HepG2 (cell line): Measurements from ENCODE around the gene ZAR1. TPM values are rescaled to one million over a fixed set of nuclear protein-coding genes. Genes with fewer than 3 reads are reported as not detected.

Source experiments
- ATAC-seq: fragments of 200-7000 bp; cut with Tn5 transposase; 3 replicates; pipeline ENCODE4 v1.9.1; 2020; ENCODE audit warnings: mild to moderate bottlenecking, moderate library complexity
- BruUV-seq: library from RNA; stranded (reverse); fragments of 400-500 nt; replicated peaks from 2 replicates; lab custom pipeline; 2021; lab: Mats Ljungman, UMichigan
- CTCF ChIA-PET: fragments of 300-600 bp; formaldehyde crosslinking; extraction: SDS; loops from one replicate; lab custom pipeline; 2021; ENCODE audit warnings: low total read pairs, inconsistent platforms, low intra/inter-chr PET ratio; lab: Yijun Ruan, JAX
- POLR2A ChIA-PET: fragments of 350-600 bp; sonication (Branson Sonifier 250); formaldehyde crosslinking; loops from one replicate; lab custom pipeline; 2020; ENCODE audit warnings: antibody characterized with exemption, inconsistent platforms; lab: Yijun Ruan, JAX
- DNase-seq: peaks from one replicate; pipeline ENCODE4 v3.0.0-alpha.2; 2015; ENCODE audit warnings: low spot score
- FAIRE-seq: peaks from 3 replicates; lab custom pipeline; 2011; peaks lifted over from hg19 to GRCh38; lab: Jason Lieb, UNC
- H2AFZ ChIP-seq: one replicate; pipeline ENCODE4 v1.6.1; 2011; ENCODE audit warnings: low read length, inconsistent platforms
- H3K27ac ChIP-seq: fragments of 300-600 bp; 3 replicates; pipeline ENCODE4 v1.8.0; 2011; ENCODE audit warnings: mixed run types, mild to moderate bottlenecking, mixed read lengths, low read length, inconsistent platforms; ENCODE audit not compliant: insufficient read depth; ENCODE audit errors: extremely low read length
- H3K27me3 ChIP-seq, 2 experiments: fragments of 200-600 bp in 1 of 2; 2 replicates in 1 of 2; 3 replicates in 1 of 2; pipeline versions ENCODE4 v1.6.0 to v1.8.0; 2011; ENCODE audit warnings: low read length in 2 of 2, mild to moderate bottlenecking in 2 of 2, moderate library complexity in 2 of 2, inconsistent platforms in 1 of 2; ENCODE audit not compliant: insufficient read depth in 2 of 2, control insufficient read depth in 1 of 2
- H3K36me3 ChIP-seq, 2 experiments: fragments of 200-600 bp in 1 of 2; replicated peaks in 1 of 2; 2 replicates in 1 of 2; 3 replicates in 1 of 2; pipeline versions ENCODE4 v1.5.1 to v1.8.0; 2011; ENCODE audit warnings: low read length in 2 of 2, inconsistent platforms in 1 of 2; ENCODE audit not compliant: insufficient read depth in 2 of 2, control insufficient read depth in 1 of 2
- H3K4me1 ChIP-seq: 2 replicates; pipeline ENCODE4 v1.5.1; 2012; ENCODE audit warnings: low read length, inconsistent platforms; ENCODE audit not compliant: insufficient read depth
- H3K4me2 ChIP-seq: 2 replicates; pipeline ENCODE4 v1.6.0; 2011; ENCODE audit warnings: low read depth, low read length, inconsistent platforms
- H3K4me3 ChIP-seq, 3 experiments: fragments of 200-600 bp in 1 of 3; sonication (generic), shearing (Covaris generic) in 1 of 3; replicated peaks in 1 of 3; 2 replicates each; pipeline ENCODE4 v1.5.1; 2011 to 2016; ENCODE audit warnings: low read length in 3 of 3, inconsistent platforms in 2 of 3, low read depth in 2 of 3, mild to moderate bottlenecking in 2 of 3, control low read depth in 1 of 3, mixed read lengths in 1 of 3; ENCODE audit not compliant: insufficient read depth in 1 of 3
- H3K79me2 ChIP-seq: one replicate; pipeline ENCODE4 v1.6.1; 2011; ENCODE audit warnings: low read length, inconsistent platforms; ENCODE audit not compliant: insufficient read depth
- H3K9ac ChIP-seq: 2 replicates; pipeline ENCODE4 v1.6.0; 2011; ENCODE audit warnings: mild to moderate bottlenecking, low read depth, low read length, inconsistent platforms; ENCODE audit not compliant: insufficient read depth
- H3K9me3 ChIP-seq: 2 replicates; pipeline ENCODE4 v1.5.1; 2012; ENCODE audit warnings: mild to moderate bottlenecking, low read length
- H4K20me1 ChIP-seq: 2 replicates; pipeline ENCODE4 v1.6.0; 2011; ENCODE audit warnings: inconsistent platforms, mild to moderate bottlenecking, low read length, moderate library complexity; ENCODE audit not compliant: insufficient read depth
- EEA1 ChIP-seq: sonication (generic); formaldehyde crosslinking; IDR thresholded peaks from 2 replicates; pipeline ENCODE4 v1.5.1; 2020; ENCODE audit warnings: mild to moderate bottlenecking, missing genetic modification reagents, borderline replicate concordance
- EP300 ChIP-seq, 3 experiments: sonication (generic) in 1 of 3; formaldehyde crosslinking in 1 of 3; IDR thresholded peaks; 2 replicates each; pipeline versions ENCODE4 v1.5.1 to v1.6.1; 2011 to 2020; ENCODE audit warnings: low read depth in 2 of 3, low read length in 2 of 3, borderline replicate concordance in 1 of 3, improper control_type of control experiment in 1 of 3, mild to moderate bottlenecking in 1 of 3, missing genetic modification reagents in 1 of 3, moderate library complexity in 1 of 3
- HNRNPUL1 ChIP-seq: fragments of 200-400 bp; formaldehyde crosslinking; IDR thresholded peaks from 2 replicates; pipeline ENCODE4 v1.6.1; 2017; ENCODE audit warnings: low read depth, mild to moderate bottlenecking, low read length, moderate library complexity
- MIXL1 ChIP-seq: IDR thresholded peaks from 2 replicates; pipeline ENCODE4 v1.6.1; 2016
- MTA1 ChIP-seq: sonication (generic); formaldehyde crosslinking; IDR thresholded peaks from 2 replicates; pipeline ENCODE4 v1.4.0; 2020; ENCODE audit warnings: missing genetic modification reagents, mild to moderate bottlenecking, borderline replicate concordance
- PAX8 ChIP-seq: sonication (generic); formaldehyde crosslinking; IDR thresholded peaks from 2 replicates; pipeline ENCODE4 v1.8.0; 2022; ENCODE audit warnings: mild to moderate bottlenecking, missing genetic modification reagents, borderline replicate concordance
- RFX5 ChIP-seq: IDR thresholded peaks from 2 replicates; pipeline ENCODE4 v1.6.1; 2011; ENCODE audit warnings: low read depth, low read length, improper control_type of control experiment
- SAFB2 ChIP-seq: sonication (generic); formaldehyde crosslinking; IDR thresholded peaks from 2 replicates; pipeline ENCODE4 v1.5.1; 2020; ENCODE audit warnings: missing genetic modification reagents, low read depth, mild to moderate bottlenecking, borderline replicate concordance
- ZBTB1 ChIP-seq: sonication (generic); formaldehyde crosslinking; IDR thresholded peaks from 2 replicates; pipeline ENCODE4 v1.4.0; 2020; ENCODE audit warnings: missing genetic modification reagents, borderline replicate concordance
- ZNF251 ChIP-seq: sonication (generic); formaldehyde crosslinking; IDR thresholded peaks from 2 replicates; pipeline ENCODE4 v1.9.0; 2021; ENCODE audit warnings: mild to moderate bottlenecking, missing genetic modification reagents
- ZNF33A ChIP-seq: sonication (generic); formaldehyde crosslinking; IDR thresholded peaks from 2 replicates; pipeline ENCODE4 v1.5.1; 2020; ENCODE audit warnings: missing genetic modification reagents, mild to moderate bottlenecking, moderate library complexity, borderline replicate concordance
- ZNF512 ChIP-seq: sonication (generic); formaldehyde crosslinking; IDR thresholded peaks from 2 replicates; pipeline ENCODE4 v1.4.0; 2020; ENCODE audit warnings: mild to moderate bottlenecking, missing genetic modification reagents
- ZNF564 ChIP-seq: sonication (generic); formaldehyde crosslinking; IDR thresholded peaks from 2 replicates; pipeline ENCODE4 v1.8.1; 2023; ENCODE audit warnings: mild to moderate bottlenecking, missing genetic modification reagents
- ZNF720 ChIP-seq: sonication (generic); formaldehyde crosslinking; IDR thresholded peaks from 2 replicates; pipeline ENCODE4 v1.4.0; 2020; ENCODE audit warnings: missing genetic modification reagents
- WGBS: methylation state at CpG from one replicate; pipeline ENCODE4 v1.1.6; 2017; ENCODE audit warnings: low lambda C conversion rate; 5-methylcytosine and 5-hydroxymethylcytosine counted together
- in situ Hi-C: cut with HindIII; loops from 2 replicates; pipeline ENCODE4 v1.10.0; 2017; ENCODE audit warnings: low pct_unique_long_range_greater_than_20kb; ENCODE audit not compliant: extremely low pct_ligation_motif_present
- intact Hi-C: fragments of 100-400 bp; cut with micrococcal nuclease; formaldehyde crosslinking; loops from one replicate; pipeline ENCODE4 v1.10.0; 2022; ENCODE audit not compliant: unreplicated experiment
- polyA plus RNA-seq, 8 experiments: library from polyadenylated mRNA; depleted of rRNA in 3 of 8; stranded (reverse) in 7 of 8; unstranded in 1 of 8; fragments of >200 nt; fragmentation: Illumina TruSeq in 4 of 8; extraction: Trizol in 4 of 8; gene quantifications; 2 replicates each; pipeline versions ENCODE4 v1.2.1 to v1.2.3, GENCODE V29; 2011 to 2016; ENCODE audit warnings: low read depth in 4 of 8, missing spikeins in 1 of 8, mixed read lengths in 1 of 8; ENCODE audit not compliant: insufficient read depth in 1 of 8
- total RNA-seq, 5 experiments: library from RNA; depleted of rRNA; stranded (reverse); fragments of >200 nt; fragmentation: Illumina TruSeq; extraction: Trizol; gene quantifications; 2 replicates each; pipeline ENCODE4 v1.2.3, GENCODE V29; 2016; ENCODE audit warnings: low read depth in 1 of 5

ZAR1 gene
- total and polyA plus RNA-seq, 2 of the 13 experiments (the other 11 are each of a cell fraction or from before 2014, with no cell fraction given), result not detected

GRCh38 chr4:48526406-48526805, 36.4 kb downstream of the ZAR1 start:
- FAIRE-seq, result no peak
- WGBS, result 80% methylated on average over 1 of the region's 1 CpG
- BruUV-seq, result no TSS peak
- Histone ChIP-seq H2AFZ (no peak overlapping the region), H3K4me3 (no peak overlapping the region), H4K20me1 (no peaks in the 10 kb centered on the region), H3K4me2 (no peak overlapping the region), H3K9me3 (no peaks in the 10 kb centered on the region), H3K9ac (no peak overlapping the region), H3K27me3 (no peaks in the 10 kb centered on the region), H3K27ac (no peak overlapping the region), H3K36me3 (peaks cover 6 to 29% of the 10 kb centered on the region in 2 experiments; a peak in 4 of 5 replicates)
- intact Hi-C loops, result no loop called here
- CTCF ChIA-PET, result no interaction called here
- in situ Hi-C loops, result no loop called here
- TF ChIP-seq SAFB2 (CRISPR knock-in tag), result no peak
- no peak for TF ChIP-seq ZNF33A (CRISPR knock-in tag)
- TF ChIP-seq ZNF564 (CRISPR knock-in tag), result no peak
- TF ChIP-seq ZNF512 (CRISPR knock-in tag), result no peak
- no peak for TF ChIP-seq ZBTB1 (CRISPR knock-in tag)
- no peak for TF ChIP-seq EEA1 (CRISPR knock-in tag)
- no peak for TF ChIP-seq MTA1
- no peak for TF ChIP-seq EP300 (IDR thresholded peaks at IDR 0.05; ENCODE audit: low read depth in 2 of 2, low read length in 2 of 2)
- no peak for TF ChIP-seq EP300 (CRISPR knock-in tag; IDR thresholded peaks at IDR 0.05; ENCODE audit: borderline replicate concordance)
- no peak for TF ChIP-seq ZNF720 (CRISPR knock-in tag)
- TF ChIP-seq MIXL1 (CRISPR knock-in tag), result no peak
- no peak for TF ChIP-seq ZNF251
- TF ChIP-seq HNRNPUL1, result no peak
- TF ChIP-seq RFX5, result no peak
- TF ChIP-seq PAX8 (CRISPR knock-in tag), result no peak
- TF ChIP-seq, all 625 proteins: peak for 0
- no peak for DNase-seq
- Histone ChIP-seq H3K79me2 (no peaks in the 10 kb centered on the region), H3K4me1 (no peaks in the 10 kb centered on the region)
- POLR2A ChIA-PET, result no interaction called here
- no peak for ATAC-seq
